IMR-90 (cell line): Measurements from ENCODE around the gene LAPTM5. TPM values are rescaled to one million over a fixed set of nuclear protein-coding genes. Genes with fewer than 3 reads are reported as not detected.
A peak's percentile ranks its signal among the peaks of the same experiment; 100 is the strongest.

Experiments used
- ATAC-seq: fragments of 200-7000 bp; cut with Tn5 transposase; 2 replicates; pipeline ENCODE4 v1.9.1; 2020; ENCODE audit warnings: low read depth, mild to moderate bottlenecking, moderate library complexity
- BruUV-seq: library from RNA; stranded (reverse); fragments of 400-500 nt; replicated peaks from 2 replicates; lab custom pipeline; 2021; lab: Mats Ljungman, UMichigan
- CTCF ChIA-PET: fragments of 300-600 bp; formaldehyde crosslinking; extraction: SDS; loops from one replicate; lab custom pipeline; 2021; ENCODE audit warnings: antibody characterized with exemption; lab: Yijun Ruan, JAX
- POLR2A ChIA-PET: fragments of 300-600 bp; sonication (Branson Sonifier 250); formaldehyde crosslinking; loops from one replicate; lab custom pipeline; 2022; ENCODE audit warnings: antibody characterized with exemption; ENCODE audit not compliant: unreplicated experiment; lab: Charles Lee
- DNase-seq: peaks from one replicate; pipeline ENCODE4 v3.0.0; 2013
- H2AFZ ChIP-seq: replicated peaks from 2 replicates; pipeline ENCODE3; 2013; ENCODE audit warnings: low read length, mild to moderate bottlenecking; ENCODE audit not compliant: poor library complexity
- H2AK5ac ChIP-seq: 2 replicates; pipeline ENCODE4 v1.6.1; 2013; ENCODE audit warnings: low read depth, low read length, inconsistent platforms
- H2AK9ac ChIP-seq: replicated peaks from 2 replicates; pipeline ENCODE3; 2013; ENCODE audit warnings: mild to moderate bottlenecking, low read depth, low read length, moderate library complexity; ENCODE audit not compliant: poor library complexity
- H2BK120ac ChIP-seq: 2 replicates; pipeline ENCODE4 v1.6.1; 2013; ENCODE audit warnings: low read depth, low read length, inconsistent platforms
- H2BK15ac ChIP-seq: 3 replicates; pipeline ENCODE4 v1.6.1; 2013; ENCODE audit warnings: low read depth, low read length, inconsistent platforms
- H2BK20ac ChIP-seq: 2 replicates; pipeline ENCODE4 v1.6.1; 2013; ENCODE audit warnings: low read depth, mild to moderate bottlenecking, inconsistent platforms, low read length, moderate library complexity
- H2BK5ac ChIP-seq: 2 replicates; pipeline ENCODE4 v1.6.1; 2013; ENCODE audit warnings: mild to moderate bottlenecking, low read depth, low read length, inconsistent platforms; ENCODE audit not compliant: poor library complexity, severe bottlenecking
- H3K14ac ChIP-seq: replicated peaks from 2 replicates; pipeline ENCODE4 v1.6.1; 2013; ENCODE audit warnings: low read depth, low read length, inconsistent platforms
- H3K18ac ChIP-seq: 2 replicates; pipeline ENCODE4 v1.6.1; 2013; ENCODE audit warnings: low read depth, low read length, control low read depth
- H3K23ac ChIP-seq: 2 replicates; pipeline ENCODE4 v1.6.1; 2013; ENCODE audit warnings: low read depth, low read length, inconsistent platforms
- H3K27ac ChIP-seq: 2 replicates; pipeline ENCODE4 v1.5.1; 2013; ENCODE audit warnings: mild to moderate bottlenecking, control low read depth, low read length; ENCODE audit not compliant: insufficient read depth
- H3K27me3 ChIP-seq: 2 replicates; pipeline ENCODE4 v1.6.1; 2013; ENCODE audit warnings: low read length; ENCODE audit not compliant: control insufficient read depth, insufficient read depth
- H3K36me3 ChIP-seq: 2 replicates; pipeline ENCODE4 v1.6.1; 2013; ENCODE audit warnings: low read length, mixed read lengths; ENCODE audit not compliant: control insufficient read depth, insufficient read depth
- H3K4ac ChIP-seq: 2 replicates; pipeline ENCODE4 v1.6.1; 2013; ENCODE audit warnings: low read depth, low read length, inconsistent platforms
- H3K4me1 ChIP-seq: 2 replicates; pipeline ENCODE4 v1.6.1; 2013; ENCODE audit warnings: low read length, mixed read lengths; ENCODE audit not compliant: control insufficient read depth, insufficient read depth
- H3K4me2 ChIP-seq: 2 replicates; pipeline ENCODE4 v1.6.1; 2013; ENCODE audit warnings: low read depth, mild to moderate bottlenecking, control low read depth, low read length, moderate library complexity
- H3K4me3 ChIP-seq: 2 replicates; pipeline ENCODE4 v1.5.1; 2013; ENCODE audit warnings: low read depth, mild to moderate bottlenecking, control low read depth, low read length, moderate library complexity; ENCODE audit not compliant: insufficient read depth
- H3K56ac ChIP-seq: 2 replicates; pipeline ENCODE4 v1.6.1; 2013; ENCODE audit warnings: low read length, inconsistent platforms; ENCODE audit not compliant: insufficient read depth; ENCODE audit errors: extremely low read depth
- H3K79me1 ChIP-seq, 2 experiments: 2 replicates each; pipeline ENCODE4 v1.6.1; 2013; ENCODE audit warnings: low read length in 2 of 2, inconsistent platforms in 1 of 2, low read depth in 1 of 2
- H3K9ac ChIP-seq: 2 replicates; pipeline ENCODE4 v1.6.1; 2013; ENCODE audit warnings: low read depth, low read length, control low read depth
- H3K9me1 ChIP-seq: 2 replicates; pipeline ENCODE4 v1.6.1; 2013; ENCODE audit warnings: low read length, inconsistent platforms; ENCODE audit not compliant: insufficient read depth
- H3K9me3 ChIP-seq: 2 replicates; pipeline ENCODE4 v1.6.1; 2013; ENCODE audit warnings: low read length; ENCODE audit not compliant: control insufficient read depth, insufficient read depth
- H4K20me1 ChIP-seq: 2 replicates; pipeline ENCODE4 v1.6.1; 2013; ENCODE audit warnings: low read length, inconsistent platforms; ENCODE audit not compliant: insufficient read depth
- H4K5ac ChIP-seq: 2 replicates; pipeline ENCODE4 v1.6.1; 2013; ENCODE audit warnings: mild to moderate bottlenecking, low read depth, low read length, control low read depth
- H4K8ac ChIP-seq, 2 experiments: 2 replicates each; pipeline ENCODE4 v1.6.1; 2013; ENCODE audit warnings: low read depth in 2 of 2, low read length in 2 of 2, control low read depth in 1 of 2, inconsistent platforms in 1 of 2
- H4K91ac ChIP-seq: 2 replicates; pipeline ENCODE4 v1.6.1; 2013; ENCODE audit warnings: low read depth, low read length, inconsistent platforms; ENCODE audit not compliant: insufficient read depth
- BHLHE40 ChIP-seq: fragments of 150-350 bp; IDR thresholded peaks from 2 replicates; pipeline ENCODE4 v1.6.1; 2016; ENCODE audit warnings: mild to moderate bottlenecking, low read depth, low read length
- CHD1 ChIP-seq: IDR thresholded peaks from 2 replicates; pipeline ENCODE4 v1.6.1; 2012; ENCODE audit warnings: low read depth, low read length, improper control_type of control experiment
- CTCF ChIP-seq: conservative IDR thresholded peaks from 2 replicates; pipeline ENCODE4 v1.5.1; 2012; ENCODE audit warnings: mild to moderate bottlenecking, low read depth, low read length, improper control_type of control experiment
- FOS ChIP-seq: fragments of 150-350 bp; IDR thresholded peaks from 2 replicates; pipeline ENCODE4 v1.6.1; 2016; ENCODE audit warnings: low read depth, low read length
- MXI1 ChIP-seq: IDR thresholded peaks from 2 replicates; pipeline ENCODE4 v1.6.1; 2012; ENCODE audit warnings: low read depth, mild to moderate bottlenecking, low read length, moderate library complexity, borderline replicate concordance
- POLR2A ChIP-seq: IDR thresholded peaks from 2 replicates; pipeline ENCODE4 v1.6.1; 2012; ENCODE audit warnings: mild to moderate bottlenecking, low read depth, low read length
- RAD21 ChIP-seq: IDR thresholded peaks from 2 replicates; pipeline ENCODE4 v1.6.1; 2012; ENCODE audit warnings: low read length, improper control_type of control experiment
- RCOR1 ChIP-seq: IDR thresholded peaks from 2 replicates; pipeline ENCODE4 v1.6.1; 2012; ENCODE audit warnings: mild to moderate bottlenecking, low read length, improper control_type of control experiment; ENCODE audit not compliant: insufficient replicate concordance
- RFX5 ChIP-seq: IDR thresholded peaks from 2 replicates; pipeline ENCODE4 v1.8.0; 2012; ENCODE audit warnings: low read depth, mild to moderate bottlenecking, low read length, moderate library complexity
- WGBS, 2 experiments: methylation state at CpG; one replicate each; pipeline versions ENCODE4 v1.1.5 to v1.1.7; 2013; ENCODE audit warnings: missing lambda C conversion rate in 2 of 2; ENCODE audit not compliant: insufficient read length in 1 of 2; ENCODE audit errors: extremely low coverage in 2 of 2; 5-methylcytosine and 5-hydroxymethylcytosine counted together
- dilution Hi-C: fragments of 300-500 bp; cut with HindIII; formaldehyde crosslinking; loops from one replicate; pipeline ENCODE4 v1.14.3; 2018; ENCODE audit warnings: low sequenced_read_pairs; ENCODE audit not compliant: unreplicated experiment
- in situ Hi-C: fragments of 300-500 bp; cut with MboI; formaldehyde crosslinking; loops from 3 replicates; pipeline ENCODE4 v1.14.3; 2019; ENCODE audit warnings: low sequenced_read_pairs, inconsistent platforms, mixed read lengths
- intact Hi-C: fragments of 100-400 bp; cut with micrococcal nuclease; formaldehyde crosslinking; loops from 2 replicates; pipeline ENCODE4 v1.10.0; 2022
- polyA plus RNA-seq, 3 experiments: library from polyadenylated mRNA; depleted of rRNA; stranded (reverse); fragments of >200 nt; gene quantifications; 2 replicates each; pipeline ENCODE4 v1.2.3, GENCODE V29; 2012; ENCODE audit warnings: low replicate concordance in 1 of 3
- total RNA-seq: library from RNA; depleted of rRNA; stranded (reverse); fragments of >200 nt; gene quantifications from 2 replicates; pipeline ENCODE4 v1.2.3, GENCODE V29; 2012
- TF ChIP-seq, protein P1 (sequence below): fragments of 150-350 bp; IDR thresholded peaks from 2 replicates; pipeline ENCODE4 v1.6.1; 2016; ENCODE audit warnings: low read depth, mild to moderate bottlenecking, low read length, moderate library complexity, borderline replicate concordance

LAPTM5 gene
- total and polyA plus RNA-seq, 2 of the 4 experiments (the other 2 are of a cell fraction), result 0.09 TPM; not detected in 1

GRCh38 chr1:30762152-30762929 is 4.8 kb upstream of the LAPTM5 start (continued):
- no peak for TF ChIP-seq MXI1

GRCh38 chr1:30761381-30762151 is 4.0 kb upstream of the LAPTM5 start:
- no peak overlapping the region for H3K4me3 ChIP-seq
- H3K36me3 ChIP-seq, result no peaks in the 10 kb centered on the region
- 0 out of 2 replicates have a peak, but pooled peaks cover 3% of the 10 kb centered on the region for H3K9me1 ChIP-seq
- no peak overlapping the region for H3K27ac ChIP-seq
- ATAC-seq, result peak; percentile 21
- no peaks in the 10 kb centered on the region; the same call in 1 of the 2 replicates for H4K20me1 ChIP-seq
- ChIA-PET POLR2A (interaction anchor here (0.6 kb wide), 1 partner anchor 1332 kb away, joined by 17 read pairs; no protein-coding TSS in a partner anchor), CTCF (interaction anchor here (1.3 to 1.5 kb wide), 2 partner anchors 11 to 18 kb away, joined by 3 to 7 read pairs; no protein-coding TSS in a partner anchor)
- H3K9ac ChIP-seq, result no peak overlapping the region
- no peak overlapping the region for H3K18ac ChIP-seq
- in situ Hi-C loops (loop anchor here (5.0 kb wide), 1 partner anchor 39 kb away; the partner anchor contains the start of gene MATN1), dilution Hi-C loops (no loop called here), intact Hi-C loops (no loop called here)
- no peak overlapping the region for H2AFZ ChIP-seq
- H2BK120ac ChIP-seq, result no peak overlapping the region
- no peak overlapping the region for H4K8ac ChIP-seq
- H4K91ac ChIP-seq, result no peak overlapping the region
- H2AK9ac ChIP-seq, result no peak overlapping the region
- no peak overlapping the region for H3K4me2 ChIP-seq
- whole genome bisulfite sequencing, 2 experiments, result 33% methylated on average over 3 of the region's 11 CpGs; no CpG with 5 or more reads in 1 of the 2 experiments
- TF ChIP-seq POLR2A, result no peak
- TF ChIP-seq BHLHE40, result no peak
- no peak for TF ChIP-seq RCOR1
- TF ChIP-seq CTCF, result no peak
- no peak for TF ChIP-seq FOS
- no peak for TF ChIP-seq CHD1
- TF ChIP-seq RAD21, result no peak
- no peak for TF ChIP-seq RFX5
- TF ChIP-seq, protein P1, sequence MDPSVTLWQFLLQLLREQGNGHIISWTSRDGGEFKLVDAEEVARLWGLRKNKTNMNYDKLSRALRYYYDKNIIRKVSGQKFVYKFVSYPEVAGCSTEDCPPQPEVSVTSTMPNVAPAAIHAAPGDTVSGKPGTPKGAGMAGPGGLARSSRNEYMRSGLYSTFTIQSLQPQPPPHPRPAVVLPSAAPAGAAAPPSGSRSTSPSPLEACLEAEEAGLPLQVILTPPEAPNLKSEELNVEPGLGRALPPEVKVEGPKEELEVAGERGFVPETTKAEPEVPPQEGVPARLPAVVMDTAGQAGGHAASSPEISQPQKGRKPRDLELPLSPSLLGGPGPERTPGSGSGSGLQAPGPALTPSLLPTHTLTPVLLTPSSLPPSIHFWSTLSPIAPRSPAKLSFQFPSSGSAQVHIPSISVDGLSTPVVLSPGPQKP, result no peak
- no peak overlapping the region for H3K4ac ChIP-seq
- no peaks in the 10 kb centered on the region; the same call in 1 of the 2 replicates for H3K27me3 ChIP-seq
- no peak overlapping the region for H2BK5ac ChIP-seq
- H3K9me3 ChIP-seq, result no peaks in the 10 kb centered on the region; the same call in 1 of the 2 replicates
- H2BK15ac ChIP-seq, result no peak overlapping the region
- H3K23ac ChIP-seq, result no peak overlapping the region
- no peak overlapping the region for H4K5ac ChIP-seq
- no peak overlapping the region for H2BK20ac ChIP-seq
- no peak overlapping the region for H3K56ac ChIP-seq
- H3K4me1 ChIP-seq, result peaks cover 13% of the 10 kb centered on the region; the same call in 1 of the 2 replicates
- H3K14ac ChIP-seq, result no peak overlapping the region
- no peak overlapping the region for H2AK5ac ChIP-seq
- no peak for DNase-seq
- no TSS peak for BruUV-seq
- H3K79me1 ChIP-seq, result no peaks in the 10 kb centered on the region
